ENCODE data around the gene AKAP13.
A peak's percentile ranks its signal among the peaks of the same experiment; 100 is the strongest.
"Not testable (repeated sequence)": the region's sequence is repeated elsewhere in the genome, so short reads cannot be mapped to it uniquely, and the experiment has no call there.

AKAP13 gene

GRCh38 chr15:85559530-85559929, 179.1 kb downstream of the AKAP13 start:
- DNase-seq, result no peak

DNA sequence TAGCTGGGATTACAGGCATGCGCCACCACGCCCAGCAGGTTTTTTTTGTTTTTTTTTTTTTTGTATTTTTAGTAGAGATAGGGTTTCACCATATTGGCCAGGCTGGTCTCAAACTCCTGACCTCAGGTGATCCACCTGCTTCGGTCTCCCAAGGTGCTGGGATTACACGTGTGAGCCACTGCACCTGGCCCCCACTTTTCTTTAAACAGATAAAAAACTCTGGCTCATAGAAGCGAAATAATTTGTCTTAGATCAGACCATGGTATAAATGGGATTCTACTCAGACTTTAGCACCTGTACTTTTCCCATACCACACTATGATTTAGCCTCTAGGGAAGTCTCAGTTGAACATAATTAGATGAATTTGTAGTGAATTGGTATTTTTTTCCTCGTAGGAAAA, 182.4 kb downstream of the AKAP13 start:
- DNase-seq, result no peak

- no peak for DNase-seq
Observed at GRCh38 chr15:85563328-85563727, 182.9 kb downstream of the AKAP13 start.

- no peak for DNase-seq
Observed at GRCh38 chr15:85563731-85564130, 183.3 kb downstream of the AKAP13 start.

GRCh38 chr15:85564686-85565085, 184.3 kb downstream of the AKAP13 start:
- DNase-seq, result no peak

DNA sequence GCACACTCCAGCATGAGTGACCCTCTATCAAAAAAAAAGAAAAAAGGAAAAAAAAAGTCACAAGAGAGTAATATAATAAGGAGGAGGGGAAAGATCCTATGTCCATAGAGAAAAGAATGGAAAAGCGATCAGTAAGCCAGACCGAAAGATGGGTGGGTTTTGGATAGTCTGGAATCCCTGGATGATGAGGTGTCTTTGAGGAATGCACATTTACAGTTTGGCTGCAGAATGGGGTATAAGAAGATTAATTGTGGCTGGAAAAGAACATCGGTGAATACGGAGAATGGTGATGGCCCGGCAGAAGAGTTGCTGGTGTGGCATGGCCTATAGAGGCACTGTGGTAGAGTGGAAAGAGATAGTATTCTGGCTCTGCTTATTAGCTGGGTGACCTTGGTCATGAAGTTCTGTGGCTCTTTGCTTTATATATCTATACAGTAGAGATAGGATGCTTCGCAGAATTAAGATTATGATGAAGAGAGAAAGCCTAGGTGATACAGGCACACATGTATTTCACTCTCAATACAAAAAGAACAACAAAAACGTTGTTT, 187.9 kb downstream of the AKAP13 start:
- DNase-seq, result no peak

- no peak for DNase-seq
Observed at GRCh38 chr15:85570336-85570735, 189.9 kb downstream of the AKAP13 start.

- no peak for DNase-seq
Observed at GRCh38 chr15:85571780-85572179, 191.4 kb downstream of the AKAP13 start.

GRCh38 chr15:85576392-85576791, 196.0 kb downstream of the AKAP13 start:
- no peak for DNase-seq

DNA sequence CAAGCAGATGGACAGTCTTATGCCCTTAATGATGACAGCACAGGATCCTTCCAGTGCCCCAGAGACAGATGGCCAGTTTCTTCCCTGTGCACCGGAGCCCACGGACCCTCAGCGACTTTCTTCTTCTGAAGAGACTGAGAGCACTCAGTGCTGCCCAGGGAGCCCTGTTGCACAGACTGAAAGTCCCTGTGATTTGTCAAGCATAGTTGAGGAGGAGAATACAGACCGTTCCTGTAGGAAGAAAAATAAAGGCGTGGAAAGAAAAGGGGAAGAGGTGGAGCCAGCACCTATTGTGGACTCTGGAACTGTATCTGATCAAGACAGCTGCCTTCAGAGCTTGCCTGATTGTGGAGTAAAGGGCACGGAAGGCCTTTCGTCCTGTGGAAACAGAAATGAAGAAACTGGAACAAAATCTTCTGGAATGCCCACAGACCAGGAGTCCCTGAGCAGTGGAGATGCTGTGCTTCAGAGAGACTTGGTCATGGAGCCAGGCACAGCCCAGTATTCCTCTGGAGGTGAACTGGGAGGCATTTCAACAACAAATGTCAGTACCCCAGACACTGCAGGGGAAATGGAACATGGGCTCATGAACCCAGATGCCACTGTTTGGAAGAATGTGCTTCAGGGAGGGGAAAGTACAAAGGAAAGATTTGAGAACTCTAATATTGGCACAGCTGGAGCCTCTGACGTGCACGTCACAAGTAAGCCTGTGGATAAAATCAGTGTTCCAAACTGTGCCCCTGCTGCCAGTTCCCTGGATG, 198.7 kb downstream of the AKAP13 start:
- no peak for DNase-seq

GRCh38 chr15:85579957-85580694, 199.7 kb downstream of the AKAP13 start:
- no peak for DNase-seq

DNA sequence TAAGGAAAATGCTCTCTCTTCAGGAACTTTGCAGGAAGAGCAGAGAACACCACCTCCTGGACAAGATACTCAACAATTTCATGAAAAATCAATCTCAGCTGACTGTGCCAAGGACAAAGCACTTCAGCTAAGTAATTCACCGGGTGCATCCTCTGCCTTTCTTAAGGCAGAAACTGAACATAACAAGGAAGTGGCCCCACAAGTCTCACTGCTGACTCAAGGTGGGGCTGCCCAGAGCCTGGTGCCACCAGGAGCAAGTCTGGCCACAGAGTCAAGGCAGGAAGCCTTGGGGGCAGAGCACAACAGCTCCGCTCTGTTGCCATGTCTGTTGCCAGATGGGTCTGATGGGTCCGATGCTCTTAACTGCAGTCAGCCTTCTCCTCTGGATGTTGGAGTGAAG, 200.5 kb downstream of the AKAP13 start:
- no peak for DNase-seq

- DNase-seq, result peak in 1 of 56 donors; percentile 31
Observed at GRCh38 chr15:85581495-85581894, 201.1 kb downstream of the AKAP13 start.

DNA sequence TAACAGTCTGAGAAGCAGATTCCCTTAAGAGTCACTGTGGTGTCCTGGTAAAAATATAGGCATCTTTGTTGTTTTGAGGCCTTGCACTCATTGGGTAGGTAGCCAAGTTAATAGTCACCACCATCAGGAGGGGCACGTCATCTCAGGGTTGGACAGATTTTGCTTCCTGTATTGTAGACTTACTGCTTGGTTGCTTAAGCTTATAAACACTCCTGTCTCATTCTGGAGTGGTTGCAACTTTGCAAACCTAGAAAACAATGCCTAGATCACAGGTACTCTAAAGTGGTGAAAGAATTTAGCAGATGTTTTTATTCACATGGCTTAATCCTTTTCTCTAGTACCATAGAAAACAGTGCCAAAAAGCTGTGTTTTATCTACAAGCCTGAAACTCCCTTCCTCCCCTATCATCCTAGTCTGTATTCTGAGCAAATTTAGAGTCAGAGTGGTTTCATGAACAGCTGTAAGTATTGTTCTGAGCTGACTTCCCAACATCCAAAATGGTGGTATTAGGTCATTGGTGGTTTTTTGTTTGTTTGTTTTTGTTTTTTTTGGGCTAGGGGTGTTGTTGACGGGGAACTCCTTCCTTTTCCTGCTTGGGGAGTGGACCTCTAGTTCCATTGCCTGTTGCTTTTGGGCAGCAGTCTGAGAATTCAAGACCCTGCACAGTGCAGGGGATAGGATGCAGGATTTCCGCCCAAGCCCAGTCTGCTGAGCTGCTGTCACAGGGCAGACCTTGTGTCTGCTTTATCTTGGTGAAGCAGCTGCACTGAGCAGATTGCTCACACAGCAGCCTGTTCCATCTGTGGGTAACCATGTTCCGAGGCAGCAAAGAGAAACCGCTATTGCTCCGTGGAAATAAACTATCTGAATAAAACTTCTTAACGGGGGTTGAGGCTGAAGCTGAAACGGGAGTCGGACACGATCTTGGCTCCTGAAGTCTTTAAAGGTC, 202.0 kb downstream of the AKAP13 start:
- DNase-seq, result no peak

GRCh38 chr15:85583442-85583841, 203.0 kb downstream of the AKAP13 start:
- DNase-seq, result no peak

DNA sequence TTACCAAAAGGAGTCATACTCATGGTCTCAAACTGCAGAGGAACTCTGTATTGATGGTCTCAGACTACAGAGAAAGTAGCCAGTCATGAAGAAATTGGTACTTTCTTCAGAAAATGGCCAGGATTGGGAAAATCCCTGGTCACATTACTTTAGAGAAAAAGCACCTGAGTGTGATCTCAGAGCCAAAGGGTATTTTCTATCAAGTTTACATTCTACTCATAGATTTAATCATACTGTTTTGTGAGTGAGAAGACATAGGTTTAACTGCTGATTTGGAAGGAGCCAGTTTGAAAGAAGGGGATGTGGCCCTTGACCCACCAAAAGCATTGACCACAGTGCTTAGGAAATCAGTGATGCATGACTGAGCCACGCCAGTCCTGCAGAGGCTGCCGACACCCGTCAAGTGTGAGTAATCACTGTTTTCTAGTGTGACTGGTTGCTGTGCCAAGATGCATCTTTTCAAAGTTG, 203.6 kb downstream of the AKAP13 start:
- DNase-seq, result peak in 1 of 56 donors; percentile 28

DNA sequence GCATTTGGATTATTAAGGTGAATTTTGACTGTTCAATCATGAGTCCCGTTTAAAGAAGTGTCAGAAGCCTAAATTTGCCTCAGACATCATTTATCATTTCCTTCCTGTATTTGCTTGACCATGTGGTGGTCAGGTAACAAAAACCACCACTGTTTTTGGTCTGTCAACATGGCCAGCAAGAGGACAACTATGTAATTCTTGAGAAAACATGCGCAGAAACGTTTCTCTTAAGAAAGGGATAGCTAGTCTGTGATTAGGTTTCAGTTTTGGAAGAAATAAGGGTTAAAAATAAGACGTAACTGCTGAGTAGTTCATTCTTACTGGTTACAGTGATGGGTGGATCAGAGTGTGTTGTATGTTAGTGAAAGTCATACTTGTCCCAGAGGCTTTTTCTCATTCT, 204.5 kb downstream of the AKAP13 start:
- DNase-seq, result no peak

GRCh38 chr15:85586196-85586595, 205.8 kb downstream of the AKAP13 start:
- DNase-seq, result not testable (repeated sequence)

DNA sequence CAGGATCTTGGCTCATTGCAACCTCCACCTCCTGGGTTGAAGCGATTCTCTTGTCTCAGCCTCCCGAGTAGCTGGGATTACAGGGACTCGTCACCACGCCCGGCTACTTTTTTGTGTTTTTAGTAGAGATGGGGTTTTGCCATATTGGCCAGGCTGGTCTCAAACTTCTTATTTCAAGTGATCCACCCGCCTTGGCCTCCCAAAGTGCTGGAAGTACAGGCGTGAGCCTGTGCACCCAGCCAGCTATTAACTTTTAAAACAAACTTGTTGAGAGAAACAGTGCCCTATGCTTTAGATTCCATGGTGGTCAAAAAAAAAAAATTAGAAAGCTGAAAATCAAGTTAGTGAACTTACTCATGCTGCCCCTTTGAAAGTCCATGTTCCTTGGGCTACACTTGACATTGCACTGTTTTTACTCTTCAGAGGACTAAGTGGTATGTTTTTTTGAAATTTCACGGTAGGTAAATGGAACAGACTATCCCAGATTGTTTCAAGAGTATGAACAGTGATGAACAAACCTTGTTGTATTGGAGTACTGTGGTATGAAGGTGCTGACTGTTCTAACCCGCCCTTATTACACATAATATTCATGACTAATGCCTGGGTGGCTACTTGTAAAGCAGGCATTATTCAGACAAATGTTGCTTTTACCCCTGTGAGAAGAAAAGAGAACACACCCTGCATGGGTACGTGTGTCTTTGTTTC, 207.5 kb downstream of the AKAP13 start:
- DNase-seq, result no peak

DNA sequence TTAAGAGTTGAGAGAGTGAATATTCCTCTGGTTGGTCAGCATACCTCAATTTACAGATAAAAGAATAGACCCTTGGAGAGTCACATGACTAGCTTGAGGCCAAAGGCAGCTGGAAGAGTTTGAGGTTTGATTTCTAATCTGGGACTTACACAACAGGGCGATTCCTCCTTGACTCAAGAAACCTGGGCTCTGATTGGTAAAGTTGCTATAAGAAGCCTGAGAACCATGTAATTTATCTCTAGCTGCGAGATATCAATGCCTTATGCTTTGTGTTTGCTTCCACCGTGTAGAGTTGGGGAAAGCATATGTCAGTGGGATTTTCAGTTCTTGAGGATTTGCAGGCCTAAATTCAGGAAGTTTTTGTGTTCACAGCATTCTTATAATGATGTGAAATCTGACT, 208.3 kb downstream of the AKAP13 start:
- DNase-seq, result no peak

DNA sequence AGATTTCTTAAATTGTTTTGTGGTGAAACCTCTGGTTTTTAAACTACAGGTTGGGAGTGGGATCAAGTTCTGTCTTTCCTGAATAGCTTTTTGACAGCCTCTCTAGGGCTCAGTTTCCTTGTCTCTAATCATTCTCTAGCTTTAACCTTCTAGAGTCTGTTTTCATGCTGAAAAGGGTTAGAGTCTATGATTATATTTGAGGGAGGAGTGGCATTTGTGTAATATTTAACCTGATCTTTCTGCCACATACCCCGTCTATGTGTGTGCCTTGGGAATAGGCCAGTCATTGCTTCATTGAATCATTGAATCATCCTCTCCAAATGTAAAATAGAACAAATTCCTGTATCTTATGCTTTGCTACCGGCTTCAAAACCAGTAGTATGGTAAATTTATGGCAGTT, 209.4 kb downstream of the AKAP13 start:
- no peak for DNase-seq

Data from nucleus accumbens (tissue), 56 donors.